Esophagus squamous epithelium (tissue), 4 donors: ENCODE results near the gene TTF1.

ENCODE experiments used
- CTCF ChIP-seq, 6 experiments: fragments of 450-650 bp in 4 of 6; fragments of 200-600 bp in 2 of 6; sonication (generic) in 2 of 6; IDR thresholded peaks; one replicate each; pipeline ENCODE4 v1.5.1; 2016 to 2019; ENCODE audit warnings: antibody characterized with exemption in 6 of 6, mild to moderate bottlenecking in 4 of 6, moderate library complexity in 4 of 6
- POLR2A ChIP-seq, 4 donors: fragments of 450-650 bp; IDR thresholded peaks; one replicate each; pipeline ENCODE4 v1.6.1; 2017; ENCODE audit warnings: antibody characterized with exemption in 4 of 4, mild to moderate bottlenecking in 4 of 4, moderate library complexity in 3 of 4

DNA sequence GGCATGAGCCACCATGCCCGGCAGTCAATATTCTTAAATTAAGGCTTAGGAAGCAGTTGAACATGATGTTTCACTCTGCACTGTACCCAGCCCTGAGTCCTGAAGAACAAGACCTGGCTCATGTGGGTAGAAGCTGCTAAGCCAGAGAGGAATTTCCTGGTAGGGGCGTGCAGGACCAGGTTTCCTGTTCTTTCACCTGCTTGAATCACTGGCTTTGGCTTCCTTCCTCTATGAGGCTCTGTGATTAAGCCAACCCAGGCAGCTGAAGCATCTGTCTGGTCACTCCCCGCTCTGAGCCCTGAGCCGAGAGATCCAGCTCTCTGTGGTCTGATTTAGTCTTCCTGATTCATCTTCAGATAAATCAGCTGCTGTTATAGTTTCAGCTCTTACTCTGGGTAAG, 32.5 kb upstream of the TTF1 start:
- TF ChIP-seq CTCF (IDR thresholded peaks at IDR 0.05) (no peak), POLR2A (IDR thresholded peaks at IDR 0.05) (no peak)
